GM18498 (cell line): ENCODE results near the gene TUFM.
A peak's percentile ranks its signal among the peaks of the same experiment; 100 is the strongest.
"Not testable (repeated sequence)": the region's sequence is repeated elsewhere in the genome, so short reads cannot be mapped to it uniquely, and the experiment has no call there.

Experiments used
- ATAC-seq: cut with Tn5 transposase; IDR thresholded peaks from one replicate; pipeline ENCODE4 v1.9.1; 2021; ENCODE audit warnings: mild to moderate bottlenecking, moderate library complexity; ENCODE audit not compliant: unreplicated experiment

TUFM gene

GRCh38 chr16:28846080-28846932, at the start of gene TUFM:
Gene TUFM (minus strand): TSS chr16:28846348. CDS start chr16:28846269, 79 bp downstream.
- ATAC-seq = peak; percentile 92

- ATAC-seq = no peak
Measured at GRCh38 chr16:28895609-28896008, 49.5 kb upstream of the TUFM start.

GRCh38 chr16:28893291-28893690, 47.1 kb upstream of the TUFM start:
- ATAC-seq = no peak

- ATAC-seq = no peak
Measured at GRCh38 chr16:28891964-28892890, 46.1 kb upstream of the TUFM start.

- ATAC-seq = not testable (repeated sequence)
Measured at GRCh38 chr16:28890355-28890754, 44.2 kb upstream of the TUFM start.

- no peak for ATAC-seq
Measured at GRCh38 chr16:28886945-28887344, 40.8 kb upstream of the TUFM start.

- ATAC-seq = no peak
Measured at GRCh38 chr16:28884045-28884444, 37.9 kb upstream of the TUFM start.

- ATAC-seq = no peak
Measured at GRCh38 chr16:28883221-28883996, 37.3 kb upstream of the TUFM start.

GRCh38 chr16:28882551-28883160, 36.5 kb upstream of the TUFM start:
- ATAC-seq = no peak

- not testable (repeated sequence) for ATAC-seq
Measured at GRCh38 chr16:28881565-28881964, 35.4 kb upstream of the TUFM start.

GRCh38 chr16:28880955-28881354, 34.8 kb upstream of the TUFM start:
- no peak for ATAC-seq

GRCh38 chr16:28880589-28880915, 34.4 kb upstream of the TUFM start:
- ATAC-seq = no peak

- ATAC-seq = peak; percentile 93
Measured at GRCh38 chr16:28879841-28880588, 33.9 kb upstream of the TUFM start.

- peak; percentile 33 for ATAC-seq
Measured at GRCh38 chr16:28879261-28879840, 33.2 kb upstream of the TUFM start.

- ATAC-seq = no peak
Measured at GRCh38 chr16:28878083-28878926, 32.2 kb upstream of the TUFM start, which contains the start of gene ATP2A1. Gene ATP2A1 (plus strand): TSS chr16:28878488. CDS start chr16:28878672, 184 bp downstream.

GRCh38 chr16:28877655-28878000, 31.5 kb upstream of the TUFM start:
- ATAC-seq = no peak

GRCh38 chr16:28876973-28877654, 31.0 kb upstream of the TUFM start:
- ATAC-seq = no peak

GRCh38 chr16:28876019-28876659, 30.0 kb upstream of the TUFM start:
- ATAC-seq = no peak
